GM23248 (cell line): ENCODE data around the gene WSB2. TPM values are rescaled to one million over a fixed set of nuclear protein-coding genes. Genes with fewer than 3 reads are reported as not detected.

Experiments
- DNase-seq: peaks from one replicate; pipeline ENCODE4 v3.0.0-alpha.2; 2015
- H2AFZ ChIP-seq: fragments of 200-600 bp; sonication (generic); 2 replicates; pipeline ENCODE4 v1.6.1; 2016; ENCODE audit warnings: antibody characterized with exemption
- H3F3A ChIP-seq: fragments of 200-600 bp; sonication (generic); 2 replicates; pipeline ENCODE4 v1.6.1; 2016; ENCODE audit warnings: mild to moderate bottlenecking, antibody characterized with exemption, mixed run types; ENCODE audit not compliant: insufficient read depth
- H3K27ac ChIP-seq: fragments of 200-600 bp; sonication (generic); 2 replicates; pipeline ENCODE4 v1.5.1; 2016; ENCODE audit warnings: mild to moderate bottlenecking
- H3K27me3 ChIP-seq: fragments of 200-600 bp; sonication (generic); replicated peaks from 2 replicates; pipeline ENCODE4 v1.6.1; 2016; ENCODE audit warnings: mild to moderate bottlenecking; ENCODE audit not compliant: insufficient read depth
- H3K36me3 ChIP-seq: fragments of 200-600 bp; sonication (generic); 2 replicates; pipeline ENCODE4 v1.6.1; 2016; ENCODE audit warnings: low read depth, mild to moderate bottlenecking
- H3K4me1 ChIP-seq: fragments of 200-600 bp; sonication (generic); 2 replicates; pipeline ENCODE4 v1.6.1; 2016; ENCODE audit warnings: mild to moderate bottlenecking; ENCODE audit not compliant: insufficient read depth
- H3K4me2 ChIP-seq: fragments of 200-600 bp; sonication (generic); one replicate; pipeline ENCODE4 v1.6.1; 2016; ENCODE audit warnings: mild to moderate bottlenecking; ENCODE audit not compliant: unreplicated experiment
- H3K4me3 ChIP-seq: fragments of 200-600 bp; sonication (generic); 2 replicates; pipeline ENCODE4 v1.5.1; 2016; ENCODE audit warnings: mild to moderate bottlenecking
- H3K79me2 ChIP-seq: fragments of 200-600 bp; sonication (generic); 2 replicates; pipeline ENCODE4 v1.6.1; 2016; ENCODE audit warnings: mild to moderate bottlenecking; ENCODE audit not compliant: insufficient read depth
- H3K9ac ChIP-seq: fragments of 200-600 bp; sonication (generic); 2 replicates; pipeline ENCODE4 v1.6.1; 2016; ENCODE audit warnings: mild to moderate bottlenecking
- H3K9me2 ChIP-seq: fragments of 200-600 bp; sonication (generic); 2 replicates; pipeline ENCODE4 v1.6.1; 2016; ENCODE audit warnings: mixed run types, mild to moderate bottlenecking, moderate library complexity; ENCODE audit not compliant: insufficient read depth
- H3K9me3 ChIP-seq: fragments of 200-600 bp; sonication (generic); one replicate; pipeline ENCODE4 v1.6.1; 2017; ENCODE audit warnings: low read depth
- H4K20me1 ChIP-seq: fragments of 200-600 bp; sonication (generic); 2 replicates; pipeline ENCODE4 v1.6.0; 2016; ENCODE audit not compliant: insufficient read depth
- EZH2 ChIP-seq: fragments of 200-600 bp; sonication (generic); IDR thresholded peaks from 2 replicates; pipeline ENCODE4 v1.6.1; 2018; ENCODE audit warnings: antibody characterized with exemption, mild to moderate bottlenecking; ENCODE audit not compliant: insufficient read depth, poor library complexity, severe bottlenecking
- EZH2phosphoT487 ChIP-seq: fragments of 200-600 bp; sonication (generic); IDR thresholded peaks from 2 replicates; pipeline ENCODE4 v1.6.1; 2018; ENCODE audit warnings: antibody characterized with exemption, moderate library complexity, mild to moderate bottlenecking, low read depth; ENCODE audit not compliant: insufficient read depth
- WGBS, 2 experiments: methylation state at CpG; one replicate each; pipeline ENCODE4 v1.1.6; 2015 to 2017; ENCODE audit warnings: low lambda C conversion rate in 2 of 2, low coverage in 1 of 2; ENCODE audit errors: missing lambda C conversion rate in 2 of 2; 5-methylcytosine and 5-hydroxymethylcytosine counted together
- in situ Hi-C: fragments of 300-500 bp; cut with MboI; formaldehyde crosslinking; loops from 2 replicates; pipeline ENCODE4 v1.15.0; 2020
- polyA plus RNA-seq: library from polyadenylated mRNA; unstranded; fragments of >200 nt; fragmentation: Nextera tagmentation; extraction: Ambion mirVana; gene quantifications from 2 replicates; pipeline ENCODE4 v1.2.1, GENCODE V29; 2016
- total RNA-seq: library from RNA; depleted of rRNA; stranded (reverse); fragments of >200 nt; shearing (Covaris generic); gene quantifications from 2 replicates; pipeline ENCODE4 v1.2.3, GENCODE V29; 2014

The WSB2 gene
- total and polyA plus RNA-seq, 2 experiments from 2014 or later = 65.8 to 162 TPM

DNA sequence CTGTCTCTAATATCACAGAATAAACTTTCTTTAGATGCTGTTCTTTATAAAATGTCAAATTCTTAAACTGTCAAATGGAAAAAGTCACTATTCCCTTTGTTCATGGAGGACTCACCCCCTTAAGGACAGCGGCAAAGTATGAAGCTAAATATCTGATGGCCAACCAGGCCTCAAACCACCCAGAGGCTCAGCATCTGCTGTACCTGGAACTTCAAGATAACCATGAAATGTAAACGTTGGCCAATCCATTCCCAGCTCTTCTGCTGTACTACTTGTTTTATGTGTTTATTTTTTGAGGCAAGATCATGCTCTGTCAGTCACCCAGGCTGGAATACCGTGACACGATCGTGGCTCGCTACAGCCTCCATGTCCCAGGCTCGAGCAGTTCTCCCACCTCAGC lies 28.8 kb downstream of the WSB2 start:
- no peak for DNase-seq
- TF ChIP-seq EZH2phosphoT487 (no peak), EZH2 (no peak)
- H3K4me1 ChIP-seq = peaks cover 29% of the 10 kb centered on the region
- no peak overlapping the region for H3K4me2 ChIP-seq
- H3K9ac ChIP-seq = no peak overlapping the region
- peaks cover 9% of the 10 kb centered on the region; the same call in 1 of the 2 replicates for H3K79me2 ChIP-seq
- no peaks in the 10 kb centered on the region for H3K27me3 ChIP-seq
- no peaks in the 10 kb centered on the region for H4K20me1 ChIP-seq
- H3K9me2 ChIP-seq = no peaks in the 10 kb centered on the region
- H2AFZ ChIP-seq = no peak overlapping the region
- peaks cover 58% of the 10 kb centered on the region for H3F3A ChIP-seq
- H3K27ac ChIP-seq = no peak overlapping the region
- H3K9me3 ChIP-seq = no peaks in the 10 kb centered on the region
- in situ Hi-C loops = no loop called here
- H3K36me3 ChIP-seq = peaks cover 57% of the 10 kb centered on the region
- no peak overlapping the region for H3K4me3 ChIP-seq
- WGBS, 2 experiments = 90 to 92% methylated on average over 7 of the region's 7 CpGs

- Histone ChIP-seq H3K79me2 (peaks cover 9% of the 10 kb centered on the region; the same call in 1 of the 2 replicates), H2AFZ (no peak overlapping the region), H3K36me3 (peaks cover 43% of the 10 kb centered on the region), H3K9me2 (no peaks in the 10 kb centered on the region), H3K9me3 (no peaks in the 10 kb centered on the region), H3K9ac (no peak overlapping the region), H3K4me2 (no peak overlapping the region), H3K4me3 (no peak overlapping the region), H3K27me3 (no peaks in the 10 kb centered on the region), H4K20me1 (no peaks in the 10 kb centered on the region), H3F3A (peaks cover 36% of the 10 kb centered on the region), H3K4me1 (peaks cover 16% of the 10 kb centered on the region), H3K27ac (no peak overlapping the region)
- 99 to 100% methylated on average over 5 of the region's 5 CpGs for WGBS, 2 experiments
- TF ChIP-seq EZH2 = no peak
- no peak for TF ChIP-seq EZH2phosphoT487
- in situ Hi-C loops = loop anchor here (10.0 kb wide), 1 partner anchor 154 kb away; no protein-coding TSS in a partner anchor
- no peak for DNase-seq
Measured at GRCh38 chr12:118029166-118029565, 31.8 kb downstream of the WSB2 start.

DNA sequence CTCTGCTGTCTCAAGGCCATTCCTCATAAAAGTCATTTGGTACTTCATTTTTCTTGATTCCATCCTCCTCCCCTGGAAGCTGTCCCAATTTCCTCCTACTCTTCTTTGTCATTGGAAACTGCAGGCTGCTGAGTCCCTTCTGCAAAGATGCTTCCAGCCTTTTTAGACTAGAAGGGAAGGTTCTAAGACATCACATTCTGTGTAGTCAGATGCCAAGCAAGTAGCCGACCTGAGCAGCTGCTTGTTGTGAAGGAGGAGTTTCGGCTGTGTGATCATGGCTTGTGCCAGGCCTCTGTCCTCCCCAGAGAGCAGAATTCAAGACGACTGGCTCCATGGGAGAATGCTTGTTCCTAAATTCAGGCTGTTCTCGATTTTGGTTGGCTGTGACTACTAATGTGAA lies 35.8 kb downstream of the WSB2 start:
- H3K27ac ChIP-seq = no peak overlapping the region
- no peaks in the 10 kb centered on the region for H3K79me2 ChIP-seq
- TF ChIP-seq EZH2phosphoT487 = no peak
- TF ChIP-seq EZH2 = no peak
- no peak overlapping the region for H3K4me3 ChIP-seq
- WGBS, 2 experiments = 74 to 78% methylated on average over 4 of the region's 4 CpGs
- peaks cover 9% of the 10 kb centered on the region; the same call in 1 of the 2 replicates for H3K36me3 ChIP-seq
- DNase-seq = peak; percentile 22
- no peaks in the 10 kb centered on the region for H3K9me2 ChIP-seq
- no peaks in the 10 kb centered on the region for H4K20me1 ChIP-seq
- H3F3A ChIP-seq = peaks cover 14% of the 10 kb centered on the region
- in situ Hi-C loops = loop anchor here (10.0 kb wide), 1 partner anchor 150 kb away; no protein-coding TSS in a partner anchor
- no peak overlapping the region for H3K9ac ChIP-seq
- H3K4me1 ChIP-seq = no peaks in the 10 kb centered on the region
- H3K27me3 ChIP-seq = no peaks in the 10 kb centered on the region
- no peaks in the 10 kb centered on the region for H3K9me3 ChIP-seq
- H2AFZ ChIP-seq = no peak overlapping the region
- H3K4me2 ChIP-seq = no peak overlapping the region

DNA sequence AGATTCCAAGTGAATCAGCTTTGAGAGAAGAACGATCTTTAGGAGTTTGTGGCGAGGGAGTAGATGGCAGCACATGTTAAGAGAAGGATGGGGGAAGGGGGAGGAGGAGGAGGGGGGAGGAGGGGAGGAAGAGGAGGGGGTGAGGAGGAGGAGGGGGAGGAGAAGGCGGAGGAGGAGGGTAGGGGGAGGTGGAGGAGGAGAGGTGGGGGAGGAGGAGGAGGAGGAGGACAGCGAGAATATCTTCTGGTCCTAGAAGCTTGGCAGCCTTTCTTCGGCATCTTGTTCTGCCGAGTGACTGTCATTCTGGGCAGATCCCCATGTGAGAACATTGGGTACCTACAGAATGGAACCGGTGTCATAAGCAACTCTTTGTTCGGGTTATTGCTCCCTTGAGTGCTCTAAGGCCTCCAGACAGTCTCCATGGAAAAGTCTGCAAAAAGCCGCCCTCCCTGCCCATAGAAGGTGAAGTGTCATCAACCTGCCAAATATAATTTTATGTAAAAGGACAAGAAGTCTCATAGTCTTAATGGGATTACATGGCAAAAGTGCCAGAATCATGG lies 37.6 kb downstream of the WSB2 start:
- Histone ChIP-seq H3K4me3 (no peak overlapping the region), H4K20me1 (no peaks in the 10 kb centered on the region), H3F3A (no peaks in the 10 kb centered on the region), H3K27me3 (no peaks in the 10 kb centered on the region), H3K4me1 (no peaks in the 10 kb centered on the region), H3K9me2 (no peaks in the 10 kb centered on the region), H3K79me2 (peaks cover 9% of the 10 kb centered on the region; the same call in 1 of the 2 replicates), H2AFZ (no peak overlapping the region), H3K36me3 (peaks cover 9% of the 10 kb centered on the region; the same call in 1 of the 2 replicates), H3K27ac (no peak overlapping the region), H3K9me3 (no peaks in the 10 kb centered on the region), H3K4me2 (no peak overlapping the region), H3K9ac (no peak overlapping the region)
- 79 to 82% methylated on average over 7 to 9 of the region's 9 CpGs for WGBS, 2 experiments
- DNase-seq = no peak
- TF ChIP-seq EZH2phosphoT487 = no peak
- TF ChIP-seq EZH2 = no peak
- in situ Hi-C loops = loop anchor here (10.0 kb wide), 1 partner anchor 149 kb away; no protein-coding TSS in a partner anchor
